ENCODE data around the gene OSBP2.
A peak's percentile ranks its signal among the peaks of the same experiment; 100 is the strongest.

The OSBP2 gene

GRCh38 chr22:30829901-30830550, 135.4 kb downstream of the OSBP2 start:
- no peaks in the 10 kb centered on the region for H3K27me3 ChIP-seq (replicated peaks; ENCODE audit: control insufficient read depth, insufficient read depth, low read length)
- no peaks in the 10 kb centered on the region for H3K36me3 ChIP-seq (ENCODE audit: control insufficient read depth, insufficient read depth, low read length, severe bottlenecking)
- H3K9me3 ChIP-seq (ENCODE audit: control insufficient read depth, low read length), result no peaks in the 10 kb centered on the region
- no peak overlapping the region for H3K4me3 ChIP-seq (ENCODE audit: low read length)
- peak overlapping the region; percentile 11 for H3K9ac ChIP-seq (ENCODE audit: low read length)
- H3K4me1 ChIP-seq (ENCODE audit: control insufficient read depth, insufficient read depth, low read length), result peaks cover 6% of the 10 kb centered on the region
- DNase-seq (ENCODE audit: low read depth), result peak; percentile 72

DNA sequence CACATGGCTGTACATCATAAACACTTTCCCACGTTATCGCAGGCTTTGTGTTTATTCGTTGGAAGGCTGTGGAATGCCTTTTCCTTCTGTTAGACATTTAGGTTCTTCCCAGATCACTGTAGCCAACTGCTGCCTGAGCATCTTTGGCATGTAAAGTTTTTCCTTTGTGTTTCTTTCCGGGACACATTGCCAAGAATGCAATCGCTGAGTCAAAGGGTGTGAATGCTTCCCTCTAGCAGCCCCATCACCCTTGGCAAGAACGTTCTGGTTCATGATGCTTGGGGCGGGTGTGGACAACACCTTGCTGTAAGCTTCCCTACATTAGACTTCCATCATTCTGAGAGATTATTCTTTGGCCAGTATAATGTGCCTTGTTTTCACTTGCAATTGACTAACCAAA, 136.2 kb downstream of the OSBP2 start:
- Histone ChIP-seq H3K9ac (ENCODE audit: low read length) (no peak overlapping the region), H3K27me3 (replicated peaks; ENCODE audit: control insufficient read depth, insufficient read depth, low read length) (no peaks in the 10 kb centered on the region), H3K4me1 (ENCODE audit: control insufficient read depth, insufficient read depth, low read length) (peaks cover 6% of the 10 kb centered on the region), H3K36me3 (ENCODE audit: control insufficient read depth, insufficient read depth, low read length, severe bottlenecking) (no peaks in the 10 kb centered on the region), H3K9me3 (ENCODE audit: control insufficient read depth, low read length) (no peaks in the 10 kb centered on the region), H3K4me3 (ENCODE audit: low read length) (no peak overlapping the region)
- peak; percentile 67 for DNase-seq (ENCODE audit: low read depth)

- Histone ChIP-seq H3K27me3 (replicated peaks; ENCODE audit: control insufficient read depth, insufficient read depth, low read length) (no peaks in the 10 kb centered on the region), H3K4me3 (ENCODE audit: low read length) (no peak overlapping the region), H3K9ac (ENCODE audit: low read length) (no peak overlapping the region), H3K9me3 (ENCODE audit: control insufficient read depth, low read length) (no peaks in the 10 kb centered on the region), H3K4me1 (ENCODE audit: control insufficient read depth, insufficient read depth, low read length) (peaks cover 6% of the 10 kb centered on the region), H3K36me3 (ENCODE audit: control insufficient read depth, insufficient read depth, low read length, severe bottlenecking) (no peaks in the 10 kb centered on the region)
- DNase-seq (ENCODE audit: low read depth), result no peak
Observed at GRCh38 chr22:30832407-30832987, 137.8 kb downstream of the OSBP2 start.

DNA sequence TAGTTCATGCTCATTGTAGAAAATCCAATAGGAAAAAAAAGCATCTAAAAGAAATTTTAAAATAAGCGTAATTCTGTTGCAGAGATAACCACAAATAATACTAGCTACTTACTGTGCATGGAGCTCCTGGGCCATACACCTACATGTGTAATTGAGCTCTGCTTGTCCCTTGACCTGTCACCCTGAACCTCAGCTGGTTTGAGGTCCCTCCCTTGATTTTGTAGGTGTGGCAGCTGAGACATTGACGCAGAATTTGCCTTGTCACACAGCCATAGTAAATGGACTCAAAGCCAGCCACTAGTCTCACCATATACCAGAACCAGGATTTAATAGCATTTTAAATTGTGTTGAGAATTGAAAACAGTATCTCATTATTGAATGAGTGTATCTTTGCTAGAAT, 138.6 kb downstream of the OSBP2 start:
- no peaks in the 10 kb centered on the region for H3K9me3 ChIP-seq (ENCODE audit: control insufficient read depth, low read length)
- H3K36me3 ChIP-seq (ENCODE audit: control insufficient read depth, insufficient read depth, low read length, severe bottlenecking), result no peaks in the 10 kb centered on the region
- H3K9ac ChIP-seq (ENCODE audit: low read length), result no peak overlapping the region
- H3K4me1 ChIP-seq (ENCODE audit: control insufficient read depth, insufficient read depth, low read length), result peaks cover 6% of the 10 kb centered on the region
- H3K4me3 ChIP-seq (ENCODE audit: low read length), result no peak overlapping the region
- H3K27me3 ChIP-seq (replicated peaks; ENCODE audit: control insufficient read depth, insufficient read depth, low read length), result no peaks in the 10 kb centered on the region
- DNase-seq (ENCODE audit: low read depth), result no peak

DNA sequence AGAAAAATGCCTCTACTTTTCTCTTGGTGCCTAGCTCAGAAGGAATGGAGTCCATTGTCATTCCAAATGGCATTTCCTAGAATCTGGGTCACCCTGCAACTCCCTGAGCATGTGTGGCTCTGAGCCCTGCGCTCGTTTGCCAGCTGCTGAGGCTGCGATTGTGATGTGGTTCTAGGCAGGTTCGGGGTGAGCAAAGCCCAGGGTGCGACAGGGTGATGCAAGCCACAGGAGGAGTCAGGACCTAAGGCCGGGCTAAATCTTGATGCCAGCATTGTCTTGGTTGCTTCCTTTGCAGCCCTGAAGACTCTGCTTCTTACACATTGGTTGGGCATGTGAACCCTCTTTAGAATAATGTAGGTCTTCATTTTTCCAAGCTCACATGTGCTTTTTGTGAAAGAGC, 142.9 kb downstream of the OSBP2 start:
- Histone ChIP-seq H3K4me1 (ENCODE audit: control insufficient read depth, insufficient read depth, low read length) (no peaks in the 10 kb centered on the region), H3K9me3 (ENCODE audit: control insufficient read depth, low read length) (no peaks in the 10 kb centered on the region), H3K27me3 (replicated peaks; ENCODE audit: control insufficient read depth, insufficient read depth, low read length) (no peaks in the 10 kb centered on the region), H3K9ac (ENCODE audit: low read length) (no peak overlapping the region), H3K36me3 (ENCODE audit: control insufficient read depth, insufficient read depth, low read length, severe bottlenecking) (no peaks in the 10 kb centered on the region), H3K4me3 (ENCODE audit: low read length) (no peak overlapping the region)
- DNase-seq (ENCODE audit: low read depth), result no peak

DNA sequence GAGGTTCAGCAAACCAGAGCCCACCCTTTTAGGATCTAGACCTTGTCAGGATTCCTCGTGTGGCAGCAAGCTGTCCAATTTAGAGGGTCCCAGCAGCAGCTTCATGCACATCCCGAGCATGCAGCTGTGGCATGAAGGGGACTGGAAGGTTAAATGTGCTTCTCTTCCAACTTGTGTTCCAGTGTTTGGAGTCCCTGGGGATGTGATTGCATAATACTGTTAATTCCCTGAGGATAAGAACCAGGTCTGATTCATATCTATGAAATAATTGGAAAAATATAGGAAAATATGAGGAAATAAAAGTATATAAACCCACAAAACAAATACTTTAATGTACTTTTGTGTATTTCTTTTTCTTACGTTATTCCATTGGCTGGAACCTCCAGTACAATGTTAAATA, 143.4 kb downstream of the OSBP2 start:
- Histone ChIP-seq H3K9ac (ENCODE audit: low read length) (no peak overlapping the region), H3K4me1 (ENCODE audit: control insufficient read depth, insufficient read depth, low read length) (no peaks in the 10 kb centered on the region), H3K27me3 (replicated peaks; ENCODE audit: control insufficient read depth, insufficient read depth, low read length) (no peaks in the 10 kb centered on the region), H3K36me3 (ENCODE audit: control insufficient read depth, insufficient read depth, low read length, severe bottlenecking) (no peaks in the 10 kb centered on the region), H3K4me3 (ENCODE audit: low read length) (no peak overlapping the region), H3K9me3 (ENCODE audit: control insufficient read depth, low read length) (no peaks in the 10 kb centered on the region)
- DNase-seq (ENCODE audit: low read depth), result no peak

DNA sequence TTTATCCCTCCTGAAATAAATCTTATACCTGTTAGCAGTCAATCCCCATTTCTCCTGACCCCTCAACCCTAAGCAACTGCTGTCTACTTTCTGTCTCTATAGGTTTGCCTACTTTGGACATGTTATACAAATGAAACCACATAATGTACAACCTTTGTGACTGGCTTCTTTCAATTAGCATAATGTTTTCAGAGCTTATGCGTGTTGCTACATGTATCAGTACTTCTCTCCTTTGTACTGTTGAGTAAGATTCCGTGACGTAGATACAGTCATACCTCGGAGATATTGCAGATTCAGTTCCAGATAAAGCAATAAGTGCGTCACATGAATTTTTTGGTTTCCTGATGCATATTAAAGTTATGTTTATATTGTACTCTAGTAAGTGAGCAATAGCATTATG, 146.6 kb downstream of the OSBP2 start:
- Histone ChIP-seq H3K27me3 (replicated peaks; ENCODE audit: control insufficient read depth, insufficient read depth, low read length) (no peaks in the 10 kb centered on the region), H3K9ac (ENCODE audit: low read length) (no peak overlapping the region), H3K36me3 (ENCODE audit: control insufficient read depth, insufficient read depth, low read length, severe bottlenecking) (no peaks in the 10 kb centered on the region), H3K4me1 (ENCODE audit: control insufficient read depth, insufficient read depth, low read length) (no peaks in the 10 kb centered on the region), H3K4me3 (ENCODE audit: low read length) (no peak overlapping the region), H3K9me3 (ENCODE audit: control insufficient read depth, low read length) (no peaks in the 10 kb centered on the region)
- no peak for DNase-seq (ENCODE audit: low read depth)

GRCh38 chr22:30843245-30843644, 148.6 kb downstream of the OSBP2 start:
- Histone ChIP-seq H3K4me3 (ENCODE audit: low read length) (no peak overlapping the region), H3K36me3 (ENCODE audit: control insufficient read depth, insufficient read depth, low read length, severe bottlenecking) (no peaks in the 10 kb centered on the region), H3K9ac (ENCODE audit: low read length) (no peak overlapping the region), H3K4me1 (ENCODE audit: control insufficient read depth, insufficient read depth, low read length) (no peaks in the 10 kb centered on the region), H3K9me3 (ENCODE audit: control insufficient read depth, low read length) (no peaks in the 10 kb centered on the region), H3K27me3 (replicated peaks; ENCODE audit: control insufficient read depth, insufficient read depth, low read length) (no peaks in the 10 kb centered on the region)
- DNase-seq (ENCODE audit: low read depth), result no peak

- H3K27me3 ChIP-seq (replicated peaks; ENCODE audit: control insufficient read depth, insufficient read depth, low read length), result no peaks in the 10 kb centered on the region
- DNase-seq (ENCODE audit: low read depth), result no peak
- no peaks in the 10 kb centered on the region for H3K36me3 ChIP-seq (ENCODE audit: control insufficient read depth, insufficient read depth, low read length, severe bottlenecking)
- no peaks in the 10 kb centered on the region for H3K4me1 ChIP-seq (ENCODE audit: control insufficient read depth, insufficient read depth, low read length)
- peaks cover 8% of the 10 kb centered on the region for H3K9me3 ChIP-seq (ENCODE audit: control insufficient read depth, low read length)
- H3K4me3 ChIP-seq (ENCODE audit: low read length), result no peak overlapping the region
- H3K9ac ChIP-seq (ENCODE audit: low read length), result no peak overlapping the region
Observed at GRCh38 chr22:30847583-30847982, 152.9 kb downstream of the OSBP2 start.

DNA sequence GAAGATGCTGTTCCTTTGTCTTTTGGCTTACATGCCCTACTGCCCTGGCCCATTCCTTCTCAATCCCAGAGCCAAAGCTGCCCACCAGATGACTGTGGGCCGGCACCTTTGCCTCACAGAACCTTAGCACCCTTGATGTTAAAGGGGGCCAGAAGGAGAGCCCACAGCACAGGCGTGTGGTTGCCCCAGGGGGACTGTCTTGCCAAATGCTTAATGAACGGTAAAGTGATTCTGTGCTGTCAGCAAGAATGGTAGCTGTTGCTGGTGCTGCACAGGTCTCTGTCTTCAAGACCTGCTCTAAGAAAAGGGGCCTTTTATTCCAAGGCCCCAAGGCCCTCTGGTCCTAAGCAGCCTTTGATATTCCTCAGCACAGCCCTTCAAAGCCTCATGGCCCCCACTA, 160.6 kb downstream of the OSBP2 start:
- H3K9ac ChIP-seq (ENCODE audit: low read length), result no peak overlapping the region
- H3K4me1 ChIP-seq (ENCODE audit: control insufficient read depth, insufficient read depth, low read length), result no peaks in the 10 kb centered on the region
- no peak for DNase-seq (ENCODE audit: low read depth)
- H3K36me3 ChIP-seq (ENCODE audit: control insufficient read depth, insufficient read depth, low read length, severe bottlenecking), result no peaks in the 10 kb centered on the region
- no peaks in the 10 kb centered on the region for H3K27me3 ChIP-seq (replicated peaks; ENCODE audit: control insufficient read depth, insufficient read depth, low read length)
- no peak overlapping the region for H3K4me3 ChIP-seq (ENCODE audit: low read length)
- peaks cover 15% of the 10 kb centered on the region for H3K9me3 ChIP-seq (ENCODE audit: control insufficient read depth, low read length)

GRCh38 chr22:30855677-30856518, 161.2 kb downstream of the OSBP2 start:
- no peak for DNase-seq (ENCODE audit: low read depth)
- Histone ChIP-seq H3K4me3 (ENCODE audit: low read length) (no peak overlapping the region), H3K9me3 (ENCODE audit: control insufficient read depth, low read length) (peaks cover 15% of the 10 kb centered on the region), H3K9ac (ENCODE audit: low read length) (no peak overlapping the region), H3K4me1 (ENCODE audit: control insufficient read depth, insufficient read depth, low read length) (no peaks in the 10 kb centered on the region), H3K36me3 (ENCODE audit: control insufficient read depth, insufficient read depth, low read length, severe bottlenecking) (no peaks in the 10 kb centered on the region), H3K27me3 (replicated peaks; ENCODE audit: control insufficient read depth, insufficient read depth, low read length) (no peaks in the 10 kb centered on the region)

All from adipocyte (in vitro differentiated cells).